ENCODE measurements around the gene KCNJ14. TPM values are rescaled to one million over a fixed set of nuclear protein-coding genes. Genes with fewer than 3 reads are reported as not detected.
A peak's percentile ranks its signal among the peaks of the same experiment; 100 is the strongest.

Gene KCNJ14
- total and polyA plus RNA-seq, 8 donors, result 0.52 to 1.3 (median 1.1) TPM

- ATAC-seq, result peak; percentile 73
- H3K9me3 ChIP-seq, result no peaks in the 10 kb centered on the region
- peak overlapping the region; percentile 90 to 94 for H3K27ac ChIP-seq
- DNase-seq, result peak in 1 of 4 donors; percentile 84
- H3K36me3 ChIP-seq, result peaks cover 0 to 33% of the 10 kb centered on the region in 2 donors
- H3K4me1 ChIP-seq, result peaks cover 16 to 43% of the 10 kb centered on the region in 2 donors
- peaks cover 11 to 49% of the 10 kb centered on the region in 2 donors for H3K27me3 ChIP-seq
- peak overlapping the region; percentile 64 to 99 for H3K4me3 ChIP-seq
- intact Hi-C loops (cut with DNase I), result no loop called here
- TF ChIP-seq, protein P1, sequence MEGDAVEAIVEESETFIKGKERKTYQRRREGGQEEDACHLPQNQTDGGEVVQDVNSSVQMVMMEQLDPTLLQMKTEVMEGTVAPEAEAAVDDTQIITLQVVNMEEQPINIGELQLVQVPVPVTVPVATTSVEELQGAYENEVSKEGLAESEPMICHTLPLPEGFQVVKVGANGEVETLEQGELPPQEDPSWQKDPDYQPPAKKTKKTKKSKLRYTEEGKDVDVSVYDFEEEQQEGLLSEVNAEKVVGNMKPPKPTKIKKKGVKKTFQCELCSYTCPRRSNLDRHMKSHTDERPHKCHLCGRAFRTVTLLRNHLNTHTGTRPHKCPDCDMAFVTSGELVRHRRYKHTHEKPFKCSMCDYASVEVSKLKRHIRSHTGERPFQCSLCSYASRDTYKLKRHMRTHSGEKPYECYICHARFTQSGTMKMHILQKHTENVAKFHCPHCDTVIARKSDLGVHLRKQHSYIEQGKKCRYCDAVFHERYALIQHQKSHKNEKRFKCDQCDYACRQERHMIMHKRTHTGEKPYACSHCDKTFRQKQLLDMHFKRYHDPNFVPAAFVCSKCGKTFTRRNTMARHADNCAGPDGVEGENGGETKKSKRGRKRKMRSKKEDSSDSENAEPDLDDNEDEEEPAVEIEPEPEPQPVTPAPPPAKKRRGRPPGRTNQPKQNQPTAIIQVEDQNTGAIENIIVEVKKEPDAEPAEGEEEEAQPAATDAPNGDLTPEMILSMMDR (IDR thresholded peaks at IDR 0.05), result peak in 1 of 2 donors; percentile 46
These were observed 10.1 kb upstream of the KCNJ14 start for GRCh38 chr19:48445256-48445605.

- Histone ChIP-seq H3K27me3 (peaks cover 11 to 43% of the 10 kb centered on the region in 2 donors), H3K4me3 (peak within 1 kb of the TSS; percentile 64 to 99), H3K36me3 (peaks cover 0 to 39% of the 10 kb centered on the region in 2 donors), H3K27ac (peak within 1 kb of the TSS; percentile 90 to 94), H3K4me1 (peaks cover 16 to 43% of the 10 kb centered on the region in 2 donors), H3K9me3 (no peaks in the 10 kb centered on the region)
- TF ChIP-seq, protein P1 (IDR thresholded peaks at IDR 0.05), result no peak
- peak; percentile 90 to 95 (median 94) for DNase-seq
- intact Hi-C loops (cut with DNase I), result no loop called here
- ATAC-seq, result peak; percentile 93
These were observed 9.5 kb upstream of the KCNJ14 start, which contains the start of gene GRWD1 for GRCh38 chr19:48445606-48446481. Gene GRWD1, plus strand, starts transcription at chr19:48445983. Its CDS starts 23 bp downstream, at chr19:48446006.

DNA sequence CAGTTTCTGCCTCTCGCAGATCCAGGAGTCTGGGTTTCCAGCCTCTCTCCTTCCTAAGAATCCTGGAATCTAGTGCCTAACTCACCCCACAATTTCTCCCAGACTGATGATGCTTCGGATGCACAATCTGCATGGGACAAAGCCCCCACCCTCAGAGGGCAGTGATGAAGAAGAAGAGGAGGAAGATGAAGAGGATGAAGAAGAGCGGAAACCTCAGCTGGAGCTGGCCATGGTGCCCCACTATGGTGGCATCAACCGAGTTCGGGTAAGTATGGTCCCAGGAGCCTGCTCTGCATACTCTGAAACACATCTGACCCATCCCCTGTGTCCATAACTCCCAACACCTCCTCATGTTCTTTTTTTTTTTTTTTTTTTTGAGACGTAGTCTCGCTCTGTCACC is 8.8 kb upstream of the KCNJ14 start:
- intact Hi-C loops (cut with DNase I), result no loop called here
- DNase-seq, result no peak
- no peak overlapping the region for H3K27ac ChIP-seq
- no peak for ATAC-seq
- TF ChIP-seq, protein P1 (IDR thresholded peaks at IDR 0.05), result no peak
- H3K4me3 ChIP-seq, result peak overlapping the region; percentile 64 to 99
- H3K9me3 ChIP-seq, result no peaks in the 10 kb centered on the region
- peaks cover 16 to 43% of the 10 kb centered on the region in 2 donors for H3K4me1 ChIP-seq
- peaks cover 0 to 46% of the 10 kb centered on the region in 2 donors for H3K36me3 ChIP-seq
- peaks cover 11 to 35% of the 10 kb centered on the region in 2 donors for H3K27me3 ChIP-seq

DNA sequence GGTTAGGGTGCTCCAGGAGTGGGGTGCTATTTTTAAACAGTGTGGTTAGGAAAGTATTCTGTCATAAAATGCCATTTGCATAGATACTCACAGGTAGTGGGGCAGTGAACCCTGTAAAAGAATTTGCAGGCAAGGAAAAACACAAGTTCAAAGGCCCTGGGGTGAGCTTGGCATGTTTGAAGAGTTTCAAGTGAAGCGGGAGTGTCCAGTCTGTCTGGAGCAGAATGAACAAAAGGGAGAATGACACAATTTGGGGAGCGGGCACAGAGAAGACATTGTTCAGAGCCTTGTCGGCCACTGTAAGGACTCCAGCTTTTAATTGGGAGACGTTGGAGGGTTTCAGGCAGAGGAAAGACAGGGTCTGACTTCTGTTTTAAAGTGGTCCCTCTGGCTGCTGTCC is 6.8 kb upstream of the KCNJ14 start:
- Histone ChIP-seq H3K9me3 (no peaks in the 10 kb centered on the region), H3K4me3 (no peak overlapping the region), H3K27me3 (peaks cover 6 to 17% of the 10 kb centered on the region in 2 donors), H3K27ac (no peak overlapping the region), H3K4me1 (peaks cover 16 to 38% of the 10 kb centered on the region in 2 donors), H3K36me3 (peaks cover 0 to 66% of the 10 kb centered on the region in 2 donors)
- ATAC-seq (no peak), DNase-seq (no peak)
- TF ChIP-seq, protein P1 (IDR thresholded peaks at IDR 0.05), result no peak
- intact Hi-C loops (cut with DNase I), result no loop called here

DNA sequence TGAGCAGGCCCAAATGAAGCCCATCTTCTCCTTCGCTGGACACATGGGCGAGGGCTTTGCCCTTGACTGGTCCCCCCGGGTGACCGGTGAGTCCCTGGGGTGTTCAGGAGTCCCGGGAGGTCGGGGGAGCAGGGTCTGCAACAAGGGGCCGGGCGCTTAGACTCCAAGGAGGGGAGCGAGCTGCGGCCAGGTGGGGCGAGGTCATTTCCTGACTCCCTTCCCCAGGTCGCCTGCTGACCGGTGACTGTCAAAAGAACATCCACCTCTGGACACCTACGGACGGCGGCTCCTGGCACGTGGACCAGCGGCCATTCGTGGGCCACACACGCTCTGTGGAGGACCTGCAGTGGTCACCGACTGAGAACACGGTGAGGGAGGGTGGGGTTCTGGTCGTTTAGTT is 4.9 kb upstream of the KCNJ14 start:
- Histone ChIP-seq H3K9me3 (no peaks in the 10 kb centered on the region), H3K4me1 (peaks cover 4 to 20% of the 10 kb centered on the region in 2 donors), H3K4me3 (no peak overlapping the region), H3K27ac (no peak overlapping the region), H3K36me3 (peaks cover 0 to 83% of the 10 kb centered on the region in 2 donors), H3K27me3 (no peaks in the 10 kb centered on the region)
- no peak for ATAC-seq
- TF ChIP-seq, protein P1 (IDR thresholded peaks at IDR 0.05), result no peak
- DNase-seq, result no peak
- intact Hi-C loops (cut with DNase I), result no loop called here

Data from left lung (tissue), 10 donors.